ENCODE measurements around the gene LRRC70. TPM values are rescaled to one million over a fixed set of nuclear protein-coding genes. Genes with fewer than 3 reads are reported as not detected.

LRRC70 gene
- total RNA-seq, 1 experiment from 2014 or later: 0.68 TPM

DNA sequence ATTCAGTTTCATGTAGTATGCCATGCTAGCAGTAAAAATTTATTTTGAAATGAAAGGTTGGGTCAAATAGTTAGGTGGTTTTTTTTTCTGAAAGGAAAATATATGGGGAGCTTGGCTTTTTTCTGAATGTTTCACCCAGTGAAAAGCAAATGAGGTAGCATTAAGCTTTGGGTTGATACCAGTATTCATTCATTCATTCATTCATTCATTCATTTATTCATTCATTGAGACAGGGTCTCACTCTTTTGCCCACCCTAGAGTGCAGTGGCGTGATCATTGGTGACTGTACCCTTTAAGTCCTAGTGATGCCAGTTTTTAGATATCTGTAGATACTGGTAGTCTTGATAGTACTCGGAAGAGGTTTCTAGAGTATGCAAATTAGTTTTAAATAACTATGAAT, 42.4 kb upstream of the LRRC70 start:
- Mint-ChIP-seq H3K4me1 (ENCODE audit: low read depth, unreplicated experiment) (peaks cover 10% of the 10 kb centered on the region), H3K36me3 (ENCODE audit: insufficient read depth, unreplicated experiment) (peaks cover 30% of the 10 kb centered on the region), H3K9me3 (ENCODE audit: unreplicated experiment) (peaks cover 12% of the 10 kb centered on the region), H3K27ac (ENCODE audit: unreplicated experiment) (no peak overlapping the region), H3K27me3 (ENCODE audit: insufficient read depth, unreplicated experiment) (no peaks in the 10 kb centered on the region), H3K4me3 (ENCODE audit: unreplicated experiment) (no peak overlapping the region)
- BruUV-seq (replicated peaks): no TSS peak
- ChIA-PET POLR2A (no interaction called here), CTCF (no interaction called here)
- Histone ChIP-seq H3K9me3 (no peaks in the 10 kb centered on the region), H3K4me1 (peaks cover 22% of the 10 kb centered on the region), H3K4me3 (ENCODE audit: low read depth, low read length) (no peak overlapping the region), H3K36me3 (ENCODE audit: control insufficient read depth, insufficient read depth, low read length) (peaks cover 1% of the 10 kb centered on the region; the same call in 1 of the 2 replicates), H3K27me3 (replicated peaks; ENCODE audit: control insufficient read depth, insufficient read depth, low read length) (no peaks in the 10 kb centered on the region)
- no peak for DNase-seq
- TF ChIP-seq, protein P1, sequence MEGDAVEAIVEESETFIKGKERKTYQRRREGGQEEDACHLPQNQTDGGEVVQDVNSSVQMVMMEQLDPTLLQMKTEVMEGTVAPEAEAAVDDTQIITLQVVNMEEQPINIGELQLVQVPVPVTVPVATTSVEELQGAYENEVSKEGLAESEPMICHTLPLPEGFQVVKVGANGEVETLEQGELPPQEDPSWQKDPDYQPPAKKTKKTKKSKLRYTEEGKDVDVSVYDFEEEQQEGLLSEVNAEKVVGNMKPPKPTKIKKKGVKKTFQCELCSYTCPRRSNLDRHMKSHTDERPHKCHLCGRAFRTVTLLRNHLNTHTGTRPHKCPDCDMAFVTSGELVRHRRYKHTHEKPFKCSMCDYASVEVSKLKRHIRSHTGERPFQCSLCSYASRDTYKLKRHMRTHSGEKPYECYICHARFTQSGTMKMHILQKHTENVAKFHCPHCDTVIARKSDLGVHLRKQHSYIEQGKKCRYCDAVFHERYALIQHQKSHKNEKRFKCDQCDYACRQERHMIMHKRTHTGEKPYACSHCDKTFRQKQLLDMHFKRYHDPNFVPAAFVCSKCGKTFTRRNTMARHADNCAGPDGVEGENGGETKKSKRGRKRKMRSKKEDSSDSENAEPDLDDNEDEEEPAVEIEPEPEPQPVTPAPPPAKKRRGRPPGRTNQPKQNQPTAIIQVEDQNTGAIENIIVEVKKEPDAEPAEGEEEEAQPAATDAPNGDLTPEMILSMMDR (IDR thresholded peaks at IDR 0.05; ENCODE audit: insufficient read depth in 1 of 2, low read depth in 1 of 2, low read length in 1 of 2, severe bottlenecking in 1 of 2, unreplicated experiment in 1 of 2): no peak
- intact Hi-C loops (cut with micrococcal nuclease; ENCODE audit: unreplicated experiment): no loop called here

DNA sequence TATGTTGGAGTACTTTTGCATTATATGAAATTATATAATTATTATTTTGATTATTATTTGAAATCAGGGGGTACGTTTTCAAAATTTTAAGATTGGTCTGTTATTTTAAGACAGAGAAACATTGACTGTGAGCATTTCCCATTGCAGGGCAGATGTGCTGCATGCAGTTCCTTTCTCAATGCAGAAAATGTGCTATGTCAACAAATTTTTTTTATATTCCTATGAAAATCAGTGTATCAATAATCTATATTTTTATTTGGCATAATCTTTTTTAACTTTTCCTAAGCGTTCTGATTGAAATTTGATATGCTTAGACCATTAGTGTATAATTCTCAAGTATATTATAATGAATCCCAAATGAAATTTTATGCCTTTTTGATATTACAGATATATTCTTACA, 41.8 kb upstream of the LRRC70 start:
- CTCF ChIA-PET: no interaction called here
- intact Hi-C loops (cut with micrococcal nuclease; ENCODE audit: unreplicated experiment): no loop called here
- Histone ChIP-seq H3K4me1 (peaks cover 22% of the 10 kb centered on the region), H3K9me3 (no peaks in the 10 kb centered on the region), H3K4me3 (ENCODE audit: low read depth, low read length) (no peak overlapping the region), H3K27me3 (replicated peaks; ENCODE audit: control insufficient read depth, insufficient read depth, low read length) (no peaks in the 10 kb centered on the region), H3K36me3 (ENCODE audit: control insufficient read depth, insufficient read depth, low read length) (peaks cover 1% of the 10 kb centered on the region; the same call in 1 of the 2 replicates)
- TF ChIP-seq, protein P1 (IDR thresholded peaks at IDR 0.05; ENCODE audit: insufficient read depth in 1 of 2, low read depth in 1 of 2, low read length in 1 of 2, severe bottlenecking in 1 of 2, unreplicated experiment in 1 of 2): no peak
- BruUV-seq (replicated peaks): no TSS peak
- Mint-ChIP-seq H3K9me3 (ENCODE audit: unreplicated experiment) (peaks cover 12% of the 10 kb centered on the region), H3K4me1 (ENCODE audit: low read depth, unreplicated experiment) (peaks cover 10% of the 10 kb centered on the region), H3K4me3 (ENCODE audit: unreplicated experiment) (no peak overlapping the region), H3K36me3 (ENCODE audit: insufficient read depth, unreplicated experiment) (peaks cover 25% of the 10 kb centered on the region), H3K27me3 (ENCODE audit: insufficient read depth, unreplicated experiment) (no peaks in the 10 kb centered on the region), H3K27ac (ENCODE audit: unreplicated experiment) (no peak overlapping the region)
- POLR2A ChIA-PET: no interaction called here
- DNase-seq: no peak

DNA sequence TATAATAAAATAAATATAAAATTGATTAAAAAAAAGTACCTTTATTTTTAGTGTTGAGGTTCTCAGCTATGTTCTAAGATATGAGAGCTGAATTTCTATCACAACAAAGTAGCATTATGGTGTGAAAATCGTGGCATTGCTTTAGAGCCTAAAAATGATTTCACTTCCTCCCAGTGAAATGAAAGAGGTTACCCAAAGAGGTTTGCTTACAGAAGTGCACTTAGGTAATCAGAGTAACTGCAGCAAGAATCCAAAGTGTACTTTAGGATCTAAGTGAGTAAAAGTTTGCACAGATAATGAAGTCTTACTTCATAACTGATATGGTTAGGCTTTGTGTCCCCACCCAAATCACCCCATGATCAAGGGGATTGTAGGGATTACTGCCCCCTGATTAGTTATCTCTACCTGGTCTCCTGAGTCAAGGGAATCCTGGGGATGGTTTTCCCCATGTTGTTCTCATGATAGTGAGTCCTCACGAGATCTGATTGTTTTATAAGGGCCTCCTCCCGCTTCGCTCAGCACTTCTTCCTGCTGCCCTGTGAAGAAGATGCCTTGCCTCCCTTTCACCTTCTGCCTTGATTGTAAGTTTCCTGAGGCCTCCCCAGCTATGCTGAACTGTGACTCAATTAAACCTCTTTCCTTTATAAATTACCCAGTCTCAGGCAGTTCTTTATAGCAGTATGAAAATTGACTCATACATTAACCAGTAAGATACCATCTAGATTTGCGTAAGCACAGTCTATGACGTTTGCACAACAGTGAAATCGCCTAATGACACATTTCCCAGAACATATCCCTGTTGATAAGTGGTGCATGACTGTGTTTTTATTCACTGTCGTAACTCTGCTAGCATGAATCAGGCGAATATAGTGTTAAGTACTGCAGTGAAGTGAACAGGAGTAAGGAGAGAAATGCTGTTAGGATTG, 40.3 kb upstream of the LRRC70 start:
- peaks cover 22% of the 10 kb centered on the region for H3K4me1 ChIP-seq
- Mint-ChIP-seq H3K4me3 (ENCODE audit: unreplicated experiment) (peak overlapping the region; percentile 1), H3K27ac (ENCODE audit: unreplicated experiment) (peak overlapping the region; percentile 26), H3K27me3 (ENCODE audit: insufficient read depth, unreplicated experiment) (no peaks in the 10 kb centered on the region), H3K4me1 (ENCODE audit: low read depth, unreplicated experiment) (peaks cover 10% of the 10 kb centered on the region), H3K9me3 (ENCODE audit: unreplicated experiment) (peaks cover 14% of the 10 kb centered on the region), H3K36me3 (ENCODE audit: insufficient read depth, unreplicated experiment) (peaks cover 23% of the 10 kb centered on the region)
- no peak overlapping the region for H3K4me3 ChIP-seq (ENCODE audit: low read depth, low read length)
- BruUV-seq (replicated peaks): no TSS peak
- ChIA-PET POLR2A (no interaction called here), CTCF (no interaction called here)
- H3K9me3 ChIP-seq: no peaks in the 10 kb centered on the region
- TF ChIP-seq, protein P1 (IDR thresholded peaks at IDR 0.05; ENCODE audit: insufficient read depth in 1 of 2, low read depth in 1 of 2, low read length in 1 of 2, severe bottlenecking in 1 of 2, unreplicated experiment in 1 of 2): no peak
- peak; percentile 60 to 61 for DNase-seq
- intact Hi-C loops (cut with micrococcal nuclease; ENCODE audit: unreplicated experiment): loop anchor here (1.0 kb wide), 1 partner anchor 77 kb away; no protein-coding TSS in a partner anchor
- H3K27me3 ChIP-seq (replicated peaks; ENCODE audit: control insufficient read depth, insufficient read depth, low read length): no peaks in the 10 kb centered on the region
- H3K36me3 ChIP-seq (ENCODE audit: control insufficient read depth, insufficient read depth, low read length): peaks cover 1% of the 10 kb centered on the region; the same call in 1 of the 2 replicates

Data from Caco-2 (cell line).